Activated T-cell treated with anti-CD3 and anti-CD28 coated beads, Interleukin-2, amount 50 U/mL, for 1 hour (primary cell): ENCODE measurements around the gene CEACAM16.
"Not testable (repeated sequence)": the region's sequence is repeated elsewhere in the genome, so short reads cannot be mapped to it uniquely, and the experiment has no call there.

ENCODE experiments used
- DNase-seq: peaks from one replicate; pipeline ENCODE4 v3.0.0-alpha.2; 2020

CEACAM16 gene

DNA sequence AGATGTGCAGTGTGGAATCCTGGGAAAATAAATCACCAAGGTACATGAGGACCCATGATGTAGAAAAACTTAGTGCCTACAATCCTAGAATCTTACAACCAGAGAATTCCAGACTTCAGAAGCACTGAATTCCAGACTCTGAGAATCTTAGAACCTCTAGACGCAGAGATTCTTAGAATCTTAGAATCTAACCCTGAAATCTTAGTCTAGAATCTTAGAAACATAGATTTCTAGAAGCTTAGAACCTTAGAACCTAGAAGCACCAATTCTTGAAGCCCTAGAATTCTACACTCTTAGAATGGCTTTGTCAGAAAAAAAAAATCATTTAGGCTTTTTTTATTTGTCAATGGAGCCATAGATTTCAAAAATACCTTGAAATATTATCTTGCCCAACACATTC, 6.0 kb downstream of the CEACAM16 start:
- DNase-seq: no peak

DNA sequence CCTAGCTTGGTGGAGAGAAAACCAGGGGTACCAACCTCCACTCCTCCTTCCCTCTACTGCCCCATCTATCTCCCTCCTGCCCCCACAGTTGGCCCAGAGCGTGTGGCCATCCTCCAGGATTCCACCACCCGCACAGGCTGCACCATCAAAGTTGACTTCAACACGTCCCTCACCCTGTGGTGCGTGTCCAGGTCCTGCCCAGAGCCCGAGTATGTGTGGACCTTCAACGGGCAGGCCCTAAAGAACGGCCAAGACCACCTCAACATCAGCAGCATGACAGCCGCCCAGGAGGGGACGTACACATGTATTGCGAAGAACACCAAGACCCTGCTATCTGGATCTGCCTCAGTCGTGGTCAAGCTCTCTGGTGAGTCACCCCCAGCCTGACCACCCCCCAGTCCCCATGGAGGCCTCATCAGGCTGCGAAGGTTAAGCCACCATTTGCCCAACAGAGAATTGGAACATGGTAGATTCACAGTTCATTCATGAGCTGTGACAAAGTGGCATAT, 6.6 kb downstream of the CEACAM16 start:
- no peak for DNase-seq

DNA sequence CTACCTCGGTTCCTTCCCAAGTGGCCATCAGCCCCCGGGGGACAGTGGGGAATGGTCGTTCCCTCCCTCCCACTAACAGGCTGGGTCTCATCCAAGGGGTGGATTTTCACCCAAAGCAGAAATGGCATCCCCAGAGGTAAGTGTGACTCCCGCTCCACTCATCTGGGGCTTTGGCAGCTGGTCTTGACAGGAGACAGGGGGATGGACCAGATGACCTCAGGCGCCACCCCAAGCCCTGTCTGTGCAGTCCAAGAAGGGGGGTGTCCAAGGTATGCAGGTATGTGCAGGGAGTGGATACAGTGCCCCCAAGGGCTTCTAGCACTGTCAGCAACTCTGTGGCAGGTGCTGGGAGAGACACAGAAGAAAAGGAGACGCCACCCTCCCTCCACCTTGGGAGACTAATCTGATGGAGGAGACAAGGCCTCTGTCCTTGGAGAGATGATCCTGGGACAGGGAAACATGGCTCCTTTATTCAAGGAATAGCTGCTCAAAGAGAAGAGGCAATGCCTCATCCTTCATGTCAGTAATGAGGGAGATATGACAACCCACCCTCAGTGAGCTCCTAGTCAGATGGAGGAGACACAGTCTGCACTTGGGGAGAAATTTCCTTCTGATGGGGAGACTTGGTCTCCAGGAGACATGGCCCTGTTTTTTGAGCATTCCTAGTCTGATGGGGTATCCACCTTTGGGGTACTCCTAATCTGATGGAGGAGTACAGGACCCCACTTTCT, 7.7 kb downstream of the CEACAM16 start:
- DNase-seq: no peak

DNA sequence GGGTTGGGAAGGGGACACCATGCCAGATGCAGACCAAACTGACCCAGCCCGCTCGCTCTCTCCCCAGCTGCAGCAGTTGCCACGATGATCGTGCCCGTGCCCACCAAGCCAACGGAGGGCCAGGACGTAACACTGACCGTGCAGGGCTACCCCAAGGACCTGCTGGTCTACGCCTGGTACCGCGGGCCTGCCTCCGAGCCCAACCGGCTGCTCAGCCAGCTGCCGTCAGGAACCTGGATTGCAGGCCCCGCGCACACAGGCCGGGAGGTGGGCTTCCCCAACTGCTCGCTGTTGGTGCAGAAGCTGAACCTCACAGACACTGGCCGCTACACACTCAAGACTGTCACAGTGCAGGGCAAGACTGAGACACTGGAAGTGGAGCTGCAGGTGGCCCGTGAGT, 8.8 kb downstream of the CEACAM16 start:
- no peak for DNase-seq

DNA sequence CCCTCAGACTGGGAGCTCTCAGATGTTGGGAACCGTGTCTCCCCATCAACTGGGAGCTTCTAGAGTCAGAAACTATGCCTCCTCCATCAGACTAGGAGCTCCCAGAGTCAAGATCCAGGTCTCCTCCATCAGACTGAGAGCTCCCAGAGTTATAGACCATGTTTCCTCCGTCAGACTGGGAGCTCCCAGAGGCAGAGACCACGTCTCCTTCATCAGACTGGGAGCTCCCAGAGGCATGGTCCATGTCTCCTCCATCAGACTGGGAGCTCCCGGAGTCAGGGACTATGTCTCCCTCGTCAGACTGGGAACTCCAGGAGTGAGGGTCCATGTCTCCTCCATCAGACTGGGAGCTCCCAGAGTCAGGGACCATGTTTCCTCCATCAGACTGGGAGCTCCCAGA, 10.0 kb downstream of the CEACAM16 start:
- no peak for DNase-seq

DNA sequence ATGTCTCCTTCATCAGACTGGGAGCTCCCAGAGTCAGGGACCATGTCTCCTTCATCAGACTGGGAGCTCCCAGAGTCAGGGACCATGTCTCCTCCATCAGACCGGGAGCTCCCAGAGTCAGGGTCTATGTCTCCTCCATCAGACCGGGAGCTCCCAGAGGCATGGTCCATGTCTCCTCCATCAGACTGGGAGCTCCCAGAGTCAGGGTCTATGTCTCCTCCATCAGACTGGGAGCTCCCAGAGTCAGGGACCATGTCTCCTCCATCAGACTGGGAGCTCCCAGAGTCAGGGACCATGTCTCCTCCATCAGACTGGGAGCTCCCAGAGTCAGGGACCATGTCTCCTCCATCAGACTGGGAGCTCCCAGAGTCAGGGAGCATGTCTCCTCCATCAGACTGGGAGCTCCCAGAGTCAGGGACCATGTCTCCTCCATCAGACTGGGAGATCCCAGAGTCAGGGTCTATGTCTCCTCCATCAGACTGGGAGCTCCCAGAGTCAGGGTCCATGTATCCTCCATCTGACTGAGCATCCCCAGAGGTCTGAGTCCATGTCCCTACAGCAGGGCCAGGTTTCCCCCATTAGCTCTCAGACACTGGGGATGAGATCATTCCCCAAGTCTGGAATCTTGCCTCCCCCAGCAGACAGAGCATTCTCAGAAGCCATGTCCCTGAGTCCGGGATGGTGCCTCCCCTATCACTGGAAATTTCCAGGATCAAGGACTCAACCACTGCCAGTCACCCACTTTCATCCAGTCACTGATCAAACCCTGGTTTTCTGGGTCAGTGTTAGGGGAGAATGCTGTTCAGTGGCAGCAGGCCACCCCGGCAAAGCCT, 10.7 kb downstream of the CEACAM16 start:
- not testable (repeated sequence) for DNase-seq

DNA sequence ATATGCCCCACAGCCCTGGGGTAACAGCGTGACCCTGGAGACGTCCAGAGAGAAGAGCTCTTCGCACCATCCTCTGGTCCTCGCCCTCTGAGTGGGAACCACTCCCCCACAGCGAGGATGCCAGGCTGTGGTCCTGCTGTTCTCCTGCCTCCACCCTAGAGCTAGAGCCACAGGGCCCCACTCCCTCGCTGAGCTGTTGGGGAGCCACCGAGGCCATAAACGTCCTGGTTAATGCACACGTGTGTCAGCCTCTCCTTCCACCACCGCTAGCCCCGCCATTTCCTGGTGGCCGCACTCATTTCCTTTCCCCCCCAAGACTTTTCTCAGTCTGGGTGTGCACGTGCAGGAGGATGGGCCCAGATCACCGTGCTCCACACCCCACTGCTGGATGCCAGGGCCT, 11.5 kb downstream of the CEACAM16 start:
- no peak for DNase-seq

DNA sequence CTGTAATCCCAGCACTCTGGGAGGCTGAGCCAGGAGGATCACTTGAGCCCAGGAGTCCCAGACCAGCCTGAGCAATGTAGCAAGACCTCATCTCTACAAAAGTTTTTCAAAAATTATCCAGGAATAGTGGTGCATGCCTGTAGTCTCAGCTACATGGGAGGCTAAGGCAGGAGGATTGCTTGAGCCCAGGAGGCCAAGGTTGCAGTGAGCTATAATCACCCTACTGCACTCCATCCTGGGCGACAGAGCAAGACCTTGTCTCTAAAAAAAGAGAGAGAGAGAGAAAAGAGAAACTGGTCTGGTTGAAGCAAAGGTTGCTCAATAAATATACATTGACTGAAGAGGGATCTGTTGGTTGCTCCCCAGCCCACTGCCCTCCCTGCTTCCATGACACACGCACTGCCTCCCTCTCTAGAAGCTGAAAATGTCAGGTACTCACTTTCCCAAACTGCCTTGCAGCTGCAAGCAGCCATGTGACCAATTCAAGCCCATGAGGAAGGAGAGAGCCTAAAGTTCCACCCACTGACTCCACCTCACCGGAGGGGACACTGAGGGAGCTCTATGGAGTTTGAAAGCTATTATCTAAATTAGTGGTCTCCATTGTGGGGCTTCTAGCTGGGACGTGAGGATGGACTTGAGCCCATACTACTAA, 14.0 kb downstream of the CEACAM16 start:
- DNase-seq: no peak

DNA sequence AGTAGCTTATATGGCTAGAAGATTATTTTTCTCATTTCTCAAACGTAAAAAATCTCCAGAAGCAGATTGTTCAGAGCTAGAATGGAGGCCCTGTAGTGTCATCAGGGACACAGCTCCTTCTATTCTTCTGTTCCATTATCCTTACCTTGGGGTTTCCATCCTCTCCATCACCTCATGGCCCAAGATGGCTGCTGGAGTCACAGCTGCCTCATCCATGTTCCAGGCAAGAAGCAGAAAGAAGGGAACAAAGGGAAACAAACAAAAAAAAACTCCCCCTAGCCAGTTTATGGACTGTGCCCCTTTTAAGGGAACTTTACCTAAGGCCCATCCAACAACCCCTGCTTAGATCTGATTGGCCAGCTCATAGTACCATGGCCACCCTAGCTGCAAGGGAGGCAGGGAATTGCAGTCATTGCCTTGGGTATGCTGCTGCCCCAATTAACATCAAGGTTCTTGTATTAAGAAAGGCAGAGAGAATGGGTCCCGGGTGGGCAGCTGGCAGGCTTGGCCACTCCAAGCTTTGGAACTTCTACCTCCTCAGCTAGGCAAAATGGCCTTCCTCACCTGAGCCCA, 15.7 kb downstream of the CEACAM16 start:
- no peak for DNase-seq

DNA sequence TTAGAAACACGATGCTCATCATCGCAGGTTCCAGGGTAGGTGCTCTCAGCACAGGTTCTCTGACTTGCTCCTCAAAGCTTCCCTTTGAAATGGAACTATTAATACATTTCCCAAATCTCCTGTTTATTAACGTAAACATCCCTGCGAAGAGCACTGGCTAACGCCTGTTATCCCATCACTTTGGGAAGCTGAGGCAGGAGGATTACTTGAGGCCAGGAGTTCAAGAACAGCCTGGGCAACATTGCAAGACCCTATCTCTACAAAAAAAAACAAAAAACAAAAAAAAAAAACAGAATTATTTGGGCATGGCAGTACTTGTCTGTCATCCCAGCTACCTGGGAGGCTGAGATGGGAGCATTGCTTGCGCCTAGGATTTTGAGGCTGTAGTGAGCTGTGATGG, 18.7 kb downstream of the CEACAM16 start:
- no peak for DNase-seq

DNA sequence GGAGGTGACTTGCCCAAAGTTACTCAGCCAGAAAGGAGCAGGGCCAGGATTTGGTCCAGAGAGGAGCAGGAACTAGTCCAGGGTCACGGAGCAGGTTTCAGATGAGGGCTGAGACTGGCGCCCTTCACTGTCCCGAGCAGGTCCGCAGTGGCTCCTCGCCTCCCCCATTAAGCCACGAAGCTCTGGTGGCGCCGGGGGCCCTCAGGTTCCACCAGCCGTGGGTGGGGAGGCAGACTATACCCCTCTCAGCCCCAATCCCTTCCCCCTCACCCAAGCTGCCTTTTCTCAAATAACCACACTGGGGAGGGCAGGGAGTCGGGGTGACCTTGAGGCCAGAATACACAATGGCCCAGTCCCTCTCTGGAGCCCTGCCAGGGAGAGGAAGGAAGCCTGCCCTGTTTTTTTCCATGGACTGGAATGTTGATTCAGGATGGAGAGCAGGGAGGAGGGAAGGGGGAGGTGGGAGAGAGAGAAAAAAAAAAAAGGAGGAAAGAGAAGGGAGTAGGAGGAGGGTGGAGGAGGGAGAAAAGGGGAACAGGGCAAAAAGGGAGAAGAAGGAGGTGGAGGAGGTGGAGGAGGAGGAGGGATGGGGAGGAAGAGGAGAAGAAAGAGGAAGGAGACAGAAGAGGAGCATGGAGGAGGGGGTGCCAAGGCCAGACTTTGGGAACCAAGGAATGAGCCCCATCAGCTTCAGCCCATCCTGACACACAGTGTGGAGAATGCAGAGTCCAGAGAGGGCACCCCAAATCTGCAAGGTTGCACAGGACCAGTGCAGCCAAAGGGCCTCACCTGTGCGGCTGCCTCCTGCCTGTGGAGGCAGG, 19.7 kb downstream of the CEACAM16 start:
- no peak for DNase-seq

DNA sequence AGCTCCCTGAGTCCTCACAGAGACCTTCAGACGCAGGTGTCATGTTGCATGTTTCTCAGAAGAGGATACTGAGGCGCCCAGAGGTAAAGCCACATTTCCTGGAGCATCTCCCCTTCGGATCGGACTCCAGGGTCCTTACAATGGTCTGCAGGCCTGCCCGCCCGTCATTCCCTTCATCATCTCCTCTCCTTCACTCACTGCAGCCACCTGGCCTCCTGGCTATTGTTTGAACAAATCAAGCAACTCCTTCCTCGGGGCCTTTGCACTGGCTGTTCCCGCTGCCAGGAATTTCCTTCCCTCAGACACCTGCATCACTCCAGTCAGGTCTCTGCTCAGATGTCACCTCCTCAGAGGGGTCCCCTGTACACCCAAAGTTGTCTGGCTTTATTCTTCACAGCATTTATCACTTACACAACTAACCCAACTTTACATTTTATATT, 20.3 kb downstream of the CEACAM16 start:
- DNase-seq: no peak

DNA sequence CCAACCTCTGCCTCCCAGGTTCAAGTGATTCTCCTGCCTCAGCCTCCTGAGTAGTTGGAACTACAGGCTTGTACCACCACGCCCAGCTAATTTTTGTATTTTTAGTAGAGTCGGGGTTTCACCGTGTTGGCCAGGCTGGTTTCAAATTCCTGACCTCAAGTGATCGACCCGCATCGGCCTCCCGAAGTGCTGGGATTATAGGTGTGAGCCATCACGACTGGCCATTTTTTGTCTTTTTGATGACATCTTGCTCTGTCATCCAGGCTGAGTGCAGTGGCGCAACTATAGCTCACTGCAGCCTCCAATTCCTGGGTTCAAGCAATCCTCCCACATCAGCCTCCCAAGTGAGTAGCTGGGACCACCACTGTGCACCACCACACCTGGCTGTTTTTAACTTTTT, 21.4 kb downstream of the CEACAM16 start:
- DNase-seq: not testable (repeated sequence)

DNA sequence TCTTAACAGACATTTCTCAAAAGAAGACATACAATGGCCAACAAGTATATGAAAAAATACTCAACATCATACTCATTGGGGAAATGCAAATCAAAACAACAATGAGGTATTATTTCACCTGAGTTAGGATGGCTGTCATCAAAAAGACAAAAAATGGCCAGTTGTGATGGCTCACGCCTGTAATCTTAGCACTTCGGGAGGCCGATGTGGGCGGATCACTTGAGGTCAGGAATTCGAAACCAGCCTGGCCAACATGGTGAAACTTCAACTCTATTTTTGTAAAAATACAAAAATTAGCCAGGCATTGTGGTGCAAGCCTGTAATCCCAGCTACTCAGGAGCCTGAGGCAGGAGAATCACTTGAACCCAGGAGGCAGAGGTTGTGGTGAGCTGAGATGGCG, 22.0 kb downstream of the CEACAM16 start:
- DNase-seq: no peak

DNA sequence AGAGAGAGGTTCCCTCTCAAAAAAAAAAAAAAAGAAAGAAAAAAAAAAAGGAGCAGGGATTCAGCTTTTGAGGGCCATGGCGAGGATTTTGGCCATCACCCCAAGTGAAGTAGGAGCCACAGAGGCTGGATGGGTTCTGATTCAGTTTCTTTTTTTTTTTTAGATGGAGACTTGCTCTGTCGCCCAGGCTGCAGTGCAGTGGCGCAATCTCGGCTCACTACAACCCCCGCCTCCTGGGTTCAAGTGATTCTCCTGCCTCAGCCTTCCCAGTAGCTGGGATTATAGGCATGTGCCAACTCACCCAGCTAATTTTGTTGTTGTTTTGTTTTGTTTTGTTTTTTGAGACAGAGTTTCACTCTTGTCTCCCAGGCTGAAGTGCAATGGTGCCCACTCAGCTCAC, 22.4 kb downstream of the CEACAM16 start:
- not testable (repeated sequence) for DNase-seq

DNA sequence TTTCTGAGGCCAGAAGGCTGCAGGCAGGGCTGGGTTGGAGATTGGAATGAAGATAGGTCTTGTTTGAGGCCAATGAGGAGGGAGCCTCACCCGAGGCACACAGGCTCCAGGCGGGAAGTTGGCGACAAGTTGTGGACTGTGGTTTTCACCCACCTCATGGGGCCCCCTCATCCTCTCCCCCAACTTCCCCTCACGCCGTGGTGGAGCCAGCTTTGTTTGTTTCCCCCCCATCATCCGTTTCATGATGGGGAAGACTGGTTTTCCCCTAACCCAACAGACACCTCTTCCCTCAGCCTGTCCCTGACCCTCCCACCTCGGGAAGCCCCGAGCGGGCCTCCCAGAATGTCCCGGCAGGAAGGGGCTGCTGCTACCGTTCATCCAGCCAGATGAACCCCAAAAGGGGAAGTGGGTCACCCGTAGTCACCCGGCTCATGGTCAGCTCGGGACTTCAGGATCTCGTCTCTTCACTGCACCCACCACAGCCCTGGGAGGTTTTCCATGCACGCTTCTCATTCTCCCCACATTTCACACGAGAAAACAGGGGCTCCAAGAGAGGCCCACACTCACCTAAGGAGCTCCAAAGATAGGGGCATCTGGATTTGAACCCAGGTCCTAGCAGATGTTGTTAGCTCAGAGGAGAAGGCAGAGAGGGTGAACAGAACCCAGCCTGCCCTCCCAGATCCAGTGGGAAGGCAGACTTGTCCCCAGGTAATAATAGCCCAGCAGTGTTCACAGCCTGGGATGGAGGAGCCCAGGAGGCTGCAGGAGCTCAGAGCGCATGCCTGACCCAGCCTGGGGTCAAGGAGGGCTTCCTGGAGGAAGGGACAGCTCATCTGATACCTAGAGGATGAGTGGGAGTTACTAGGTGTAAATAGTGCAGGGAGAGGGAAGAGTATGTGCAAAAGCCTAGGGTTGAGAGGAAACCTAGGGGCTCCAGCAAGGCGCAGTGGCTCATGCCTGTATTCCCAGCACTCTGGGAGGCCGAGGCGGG, 23.5 kb downstream of the CEACAM16 start:
- no peak for DNase-seq

DNA sequence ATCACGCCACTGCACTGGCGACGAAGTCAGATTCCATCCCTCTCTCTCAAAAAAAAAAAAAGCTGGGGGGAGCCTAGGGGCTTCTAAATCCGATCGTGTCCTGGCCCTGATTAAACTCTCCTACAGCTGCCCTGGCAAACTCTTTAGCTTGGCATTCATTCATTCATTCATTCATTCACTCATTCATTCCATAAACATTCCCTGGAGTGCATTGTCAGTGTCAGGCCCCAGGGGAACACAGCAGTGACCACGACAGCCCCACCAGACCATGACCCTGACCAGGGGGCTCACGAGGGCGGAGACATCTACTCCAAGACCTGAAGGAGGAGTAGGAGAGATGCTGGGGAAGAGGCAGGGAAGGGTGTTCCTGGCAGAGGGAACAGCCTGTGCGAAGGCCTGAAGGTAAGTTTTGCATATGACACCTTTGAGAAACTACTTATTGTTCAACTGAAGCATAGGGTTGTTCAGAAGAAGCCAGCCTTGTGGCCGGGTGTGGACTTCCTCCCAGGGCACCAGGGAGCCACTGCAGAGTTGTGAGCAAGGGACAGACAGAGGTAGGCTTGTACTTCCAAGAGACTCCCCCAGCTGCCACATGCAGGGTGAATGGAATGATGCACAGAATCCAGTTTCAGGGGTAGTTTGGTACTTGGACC, 24.5 kb downstream of the CEACAM16 start:
- no peak for DNase-seq

DNA sequence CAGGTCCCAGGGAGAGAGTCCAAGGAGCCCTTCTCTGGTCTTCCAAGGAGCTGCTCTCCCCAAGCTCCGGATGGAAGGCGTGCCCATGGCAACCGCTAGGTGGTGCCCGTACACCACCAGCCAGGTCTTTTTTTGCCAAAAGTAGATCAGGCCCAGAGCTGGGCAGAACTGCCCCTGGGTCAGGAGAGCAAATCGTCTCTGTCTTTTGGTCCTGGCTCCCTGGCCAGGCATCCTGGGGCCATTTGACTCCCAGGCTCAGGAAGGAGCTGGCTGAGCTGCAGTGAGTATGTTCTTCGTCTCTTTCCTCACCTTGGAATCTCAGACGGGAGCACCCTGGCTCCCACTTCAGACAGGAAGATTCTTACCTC, 25.0 kb downstream of the CEACAM16 start:
- peak; percentile 86 for DNase-seq

DNA sequence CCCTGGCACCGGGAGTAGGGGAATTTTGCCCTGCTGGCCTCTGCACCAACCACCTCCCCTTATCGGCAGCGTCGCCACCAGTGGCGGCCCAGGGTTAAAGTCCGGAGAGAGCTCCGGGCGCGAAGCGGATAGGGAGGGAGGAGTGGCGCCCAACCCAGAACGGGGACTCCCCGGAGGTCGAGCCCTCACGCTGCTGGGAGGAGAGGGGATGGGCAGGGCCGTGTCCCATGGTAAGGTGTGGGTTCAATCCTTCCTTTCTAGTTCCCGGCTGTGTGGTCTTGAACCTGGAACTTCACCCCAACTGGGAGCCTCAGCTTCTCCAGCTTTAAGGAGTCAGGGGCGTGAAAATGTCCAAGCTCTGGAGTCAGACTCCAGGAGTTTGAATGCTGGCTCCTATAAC, 26.3 kb downstream of the CEACAM16 start:
- no peak for DNase-seq

DNA sequence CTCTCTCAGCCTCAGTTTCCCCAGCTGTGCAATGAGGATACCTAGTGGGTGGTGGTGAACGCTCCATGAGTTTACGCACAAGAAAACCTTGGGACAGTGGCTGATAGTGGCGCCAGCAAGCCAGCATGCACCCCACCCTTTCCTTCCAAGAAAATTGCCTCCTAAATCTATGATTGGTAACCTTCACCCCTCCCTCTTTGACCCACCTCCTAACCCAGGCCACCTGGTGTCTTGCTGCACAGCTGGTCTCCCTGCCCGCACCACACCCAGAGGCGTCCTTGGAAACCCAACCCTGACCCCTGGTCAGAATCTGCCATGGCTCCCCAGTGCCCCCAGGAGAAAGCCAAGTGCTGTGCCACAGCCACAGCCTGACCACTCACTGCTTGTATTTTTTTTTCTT, 26.7 kb downstream of the CEACAM16 start:
- no peak for DNase-seq

DNA sequence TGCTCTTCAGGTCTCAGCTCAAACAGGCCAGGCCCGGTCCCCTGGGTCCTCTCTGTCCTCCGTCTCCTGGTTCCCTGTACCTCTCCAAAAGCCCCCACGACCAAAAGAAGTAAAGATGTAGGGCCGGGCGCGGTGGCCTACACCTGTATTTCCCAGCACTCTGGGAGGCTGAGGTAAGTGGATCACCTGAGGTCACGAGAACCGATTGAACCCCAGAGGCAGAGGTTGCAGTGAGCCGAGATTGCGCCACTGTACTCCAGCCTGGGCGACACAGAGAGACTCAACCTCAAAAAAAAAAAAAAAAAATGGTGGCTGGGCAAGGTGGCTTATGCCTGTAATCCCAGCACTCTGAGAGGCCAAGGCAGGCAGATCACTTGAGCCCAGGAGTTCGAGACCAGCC, 27.5 kb downstream of the CEACAM16 start:
- DNase-seq: no peak
